ENCODE results near the gene VEZT. TPM values are rescaled to one million over a fixed set of nuclear protein-coding genes. Genes with fewer than 3 reads are reported as not detected.

Gene VEZT
- total RNA-seq, 2 experiments from 2014 or later, result 52.6 to 57.2 TPM

- intact Hi-C loops (cut with DNase I, micrococcal nuclease), result loop anchor here in 1 of 2 experiments (10.0 kb wide), 1 partner anchor 1794 kb away; no protein-coding TSS in a partner anchor
- Mint-ChIP-seq H3K27me3 (no peaks in the 10 kb centered on the region), H3K27ac (no peak overlapping the region), H3K9me3 (no peaks in the 10 kb centered on the region), H3K4me1 (ENCODE audit: low read depth) (peaks cover 68% of the 10 kb centered on the region), H3K4me3 (no peak overlapping the region), H3K36me3 (ENCODE audit: low read depth) (peaks cover 24% of the 10 kb centered on the region)
- H3K4me1 ChIP-seq (ENCODE audit: insufficient read depth, low read length), result peaks cover 4% of the 10 kb centered on the region
- no peaks in the 10 kb centered on the region for H3K9me3 ChIP-seq (ENCODE audit: control insufficient read depth in 1 of 2, insufficient read depth in 1 of 2, low read length in 2 of 2)
- ChIA-PET CTCF (interaction anchor here (0.6 kb wide), 1 partner anchor 162 kb away, joined by 3 read pairs; no protein-coding TSS in a partner anchor), POLR2A (no interaction called here)
- H3K27ac ChIP-seq (ENCODE audit: low read depth in 1 of 2, low read length in 2 of 2), result no peak overlapping the region
- no peak overlapping the region for H3K4me3 ChIP-seq (ENCODE audit: low read length)
- TF ChIP-seq CTCF (IDR thresholded peaks at IDR 0.05), result no peak
- no peaks in the 10 kb centered on the region for H3K27me3 ChIP-seq (ENCODE audit: control insufficient read depth in 1 of 2, insufficient read depth in 2 of 2, low read length in 2 of 2)
- ATAC-seq (ENCODE audit: poor library complexity) (no peak), DNase-seq (no peak)
- peaks cover 16% of the 10 kb centered on the region for H3K36me3 ChIP-seq (ENCODE audit: insufficient read depth, low read length)
Observed at GRCh38 chr12:95228617-95229016, 11.0 kb downstream of the VEZT start.

- peaks cover 19% of the 10 kb centered on the region for H3K36me3 Mint-ChIP-seq (ENCODE audit: low read depth)
- no peak overlapping the region for H3K27ac Mint-ChIP-seq
- ChIA-PET POLR2A (no interaction called here), CTCF (no interaction called here)
- no peaks in the 10 kb centered on the region for H3K9me3 Mint-ChIP-seq
- no peak for DNase-seq
- Histone ChIP-seq H3K27ac (ENCODE audit: low read depth in 1 of 2, low read length in 2 of 2) (no peak overlapping the region), H3K9me3 (ENCODE audit: control insufficient read depth in 1 of 2, insufficient read depth in 1 of 2, low read length in 2 of 2) (no peaks in the 10 kb centered on the region), H3K4me3 (ENCODE audit: low read length) (no peak overlapping the region), H3K36me3 (ENCODE audit: insufficient read depth, low read length) (peaks cover 9% of the 10 kb centered on the region), H3K4me1 (ENCODE audit: insufficient read depth, low read length) (no peaks in the 10 kb centered on the region), H3K27me3 (ENCODE audit: control insufficient read depth in 1 of 2, insufficient read depth in 2 of 2, low read length in 2 of 2) (no peaks in the 10 kb centered on the region)
- TF ChIP-seq CTCF (IDR thresholded peaks at IDR 0.05), result no peak
- H3K4me3 Mint-ChIP-seq, result no peak overlapping the region
- H3K4me1 Mint-ChIP-seq (ENCODE audit: low read depth), result peaks cover 59% of the 10 kb centered on the region
- intact Hi-C loops (cut with DNase I, micrococcal nuclease), result loop anchor here in 1 of 2 experiments (10.0 kb wide), 1 partner anchor 1795 kb away; no protein-coding TSS in a partner anchor
- no peak for ATAC-seq (ENCODE audit: poor library complexity)
- no peaks in the 10 kb centered on the region for H3K27me3 Mint-ChIP-seq
Observed at GRCh38 chr12:95229636-95230035, 12.0 kb downstream of the VEZT start.

GRCh38 chr12:95230313-95230712, 12.7 kb downstream of the VEZT start:
- no peak for TF ChIP-seq CTCF (IDR thresholded peaks at IDR 0.05)
- no peaks in the 10 kb centered on the region for H3K4me1 ChIP-seq (ENCODE audit: insufficient read depth, low read length)
- H3K27ac ChIP-seq (ENCODE audit: low read depth in 1 of 2, low read length in 2 of 2), result no peak overlapping the region
- DNase-seq, result no peak
- no peak for ATAC-seq (ENCODE audit: poor library complexity)
- Mint-ChIP-seq H3K36me3 (ENCODE audit: low read depth) (peaks cover 15% of the 10 kb centered on the region), H3K9me3 (no peaks in the 10 kb centered on the region), H3K27me3 (no peaks in the 10 kb centered on the region), H3K4me3 (no peak overlapping the region), H3K4me1 (ENCODE audit: low read depth) (peaks cover 55% of the 10 kb centered on the region), H3K27ac (no peak overlapping the region)
- CTCF ChIA-PET, result interaction anchor here (0.7 to 1.3 kb wide), 3 partner anchors 9 to 16 kb away, joined by 3 read pairs; no protein-coding TSS in a partner anchor
- H3K9me3 ChIP-seq (ENCODE audit: control insufficient read depth in 1 of 2, insufficient read depth in 1 of 2, low read length in 2 of 2), result no peaks in the 10 kb centered on the region
- peaks cover 2% of the 10 kb centered on the region for H3K36me3 ChIP-seq (ENCODE audit: insufficient read depth, low read length)
- H3K4me3 ChIP-seq (ENCODE audit: low read length), result no peak overlapping the region
- POLR2A ChIA-PET, result no interaction called here
- intact Hi-C loops (cut with DNase I, micrococcal nuclease), result no loop called here
- H3K27me3 ChIP-seq (ENCODE audit: control insufficient read depth in 1 of 2, insufficient read depth in 2 of 2, low read length in 2 of 2), result no peaks in the 10 kb centered on the region

All from CD4-positive, alpha-beta T cell (primary cell).